ENCODE measurements around the gene NYAP2.

Gene NYAP2

GRCh38 chr2:225515033-225515432 is 115.5 kb downstream of the NYAP2 start:
- no peak for TF ChIP-seq CTCF (IDR thresholded peaks at IDR 0.05; ENCODE audit: insufficient read depth, low read length)
- TF ChIP-seq SPI1 (IDR thresholded peaks at IDR 0.05; ENCODE audit: borderline replicate concordance, low read depth) = no peak
- no peak for TF ChIP-seq POLR2AphosphoS5 (IDR thresholded peaks at IDR 0.05; ENCODE audit: low read depth)
- TF ChIP-seq REST (IDR thresholded peaks at IDR 0.05; ENCODE audit: insufficient replicate concordance, low read depth) = no peak
- TF ChIP-seq GABPA (IDR thresholded peaks at IDR 0.05; ENCODE audit: low read depth) = no peak
- Histone ChIP-seq H3K4me3 (replicated peaks; ENCODE audit: insufficient read depth, low read length) (no peak overlapping the region), H3K27me3 (ENCODE audit: insufficient read depth, poor library complexity, severe bottlenecking) (no peaks in the 10 kb centered on the region), H3K27ac (replicated peaks) (no peak overlapping the region)
- DNase-seq (ENCODE audit: low read depth in 1 of 2, low spot score in 1 of 2) = no peak

GRCh38 chr2:225526760-225527390 is 127.4 kb downstream of the NYAP2 start:
- H3K27ac ChIP-seq (replicated peaks) = no peak overlapping the region

More at GRCh38 chr2:225526760-225527390, 127.4 kb downstream of the NYAP2 start:
- no peak for TF ChIP-seq GABPA (IDR thresholded peaks at IDR 0.05; ENCODE audit: low read depth)
- TF ChIP-seq CTCF (IDR thresholded peaks at IDR 0.05; ENCODE audit: insufficient read depth, low read length) = no peak
- TF ChIP-seq POLR2AphosphoS5 (IDR thresholded peaks at IDR 0.05; ENCODE audit: low read depth) = no peak
- no peak for TF ChIP-seq REST (IDR thresholded peaks at IDR 0.05; ENCODE audit: insufficient replicate concordance, low read depth)
- no peak for TF ChIP-seq SPI1 (IDR thresholded peaks at IDR 0.05; ENCODE audit: borderline replicate concordance, low read depth)
- DNase-seq (ENCODE audit: low read depth in 1 of 2, low spot score in 1 of 2) = no peak
- H3K27me3 ChIP-seq (ENCODE audit: insufficient read depth, poor library complexity, severe bottlenecking) = no peaks in the 10 kb centered on the region
- H3K4me3 ChIP-seq (replicated peaks; ENCODE audit: insufficient read depth, low read length) = no peak overlapping the region

All from HL-60 (cell line).